GM12892 (cell line): Measurements from ENCODE around the gene ZNF426.
A peak's percentile ranks its signal among the peaks of the same experiment; 100 is the strongest.

Experiments
- POLR2A ChIP-seq: IDR thresholded peaks from 2 replicates; pipeline ENCODE4 v1.6.1; 2011; ENCODE audit warnings: low read depth, low read length, control low read depth
- POLR2AphosphoS5 ChIP-seq: IDR thresholded peaks from 2 replicates; pipeline ENCODE4 v1.6.1; 2011; ENCODE audit warnings: low read depth, low read length, control low read depth

DNA sequence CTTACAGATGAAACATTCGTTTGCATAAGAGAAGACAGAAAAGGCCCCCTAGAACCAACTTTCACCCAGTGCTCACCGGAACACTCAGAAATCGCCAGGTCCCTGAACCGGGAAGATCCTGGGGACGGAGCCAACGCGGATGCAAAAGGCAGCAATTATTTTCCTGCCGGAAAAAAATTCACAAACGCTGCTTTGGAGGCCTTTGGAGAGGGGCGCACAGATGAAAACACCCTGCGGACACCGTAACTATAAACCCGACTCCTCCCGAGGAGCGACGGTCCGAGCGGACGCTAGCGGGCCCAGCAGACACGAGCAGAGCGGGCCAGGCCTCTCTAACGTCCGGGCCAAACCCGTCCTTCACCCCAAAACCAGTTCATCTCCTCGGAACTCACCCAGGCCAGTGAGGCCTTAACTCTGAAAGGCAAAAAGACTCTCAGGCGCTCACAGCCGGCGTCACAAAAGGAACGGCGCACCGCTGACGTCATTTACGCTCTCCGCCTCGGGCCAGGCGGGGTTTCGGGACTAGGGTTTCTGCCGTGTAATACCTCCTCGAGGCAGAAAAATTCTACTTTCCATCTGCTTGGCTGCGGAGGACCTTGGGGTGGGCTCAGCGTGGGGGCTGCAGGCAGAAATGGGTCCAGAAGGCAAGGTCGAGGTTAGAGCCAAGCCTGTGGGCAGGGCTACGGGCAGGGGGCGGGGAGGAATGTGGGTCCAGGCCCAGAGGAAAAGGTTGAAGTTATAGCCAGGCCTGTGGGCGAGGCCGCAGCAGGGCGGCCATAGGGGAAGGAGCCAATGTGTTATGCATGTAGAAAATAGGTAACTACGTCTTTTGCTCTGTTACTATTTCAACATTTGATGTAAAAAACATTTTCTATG, at the start of gene ZNF426:
- TF ChIP-seq POLR2AphosphoS5 (no peak), POLR2A (peak; percentile 61)
